CD4-positive, alpha-beta T cell treated with Interferon alpha-2 for 1 hour (primary cell): ENCODE results near the gene NUDT14.

Experiments
- DNase-seq, 2 donors: peaks; one replicate each; pipeline ENCODE4 v3.0.0-alpha.2; 2020 to 2022

The NUDT14 gene

GRCh38 chr14:105155681-105156413, 25.3 kb downstream of the NUDT14 start:
- no peak for DNase-seq

- DNase-seq, result no peak
Measured at GRCh38 chr14:105155071-105155651, 26.0 kb downstream of the NUDT14 start.

- no peak for DNase-seq
Measured at GRCh38 chr14:105154476-105154871, 26.6 kb downstream of the NUDT14 start.

- no peak for DNase-seq
Measured at GRCh38 chr14:105153739-105154475, 27.2 kb downstream of the NUDT14 start.

- DNase-seq, result no peak
Measured at GRCh38 chr14:105153331-105153731, 27.8 kb downstream of the NUDT14 start.

GRCh38 chr14:105152794-105153241, 28.3 kb downstream of the NUDT14 start:
- no peak for DNase-seq

GRCh38 chr14:105151838-105152793, 29.0 kb downstream of the NUDT14 start:
- DNase-seq, result no peak

- no peak for DNase-seq
Measured at GRCh38 chr14:105151084-105151837, 29.9 kb downstream of the NUDT14 start.

- no peak for DNase-seq
Measured at GRCh38 chr14:105150368-105151083, 30.6 kb downstream of the NUDT14 start.

GRCh38 chr14:105150026-105150367, 31.1 kb downstream of the NUDT14 start:
- DNase-seq, result no peak

- no peak for DNase-seq
Measured at GRCh38 chr14:105149146-105149781, 31.8 kb downstream of the NUDT14 start.

- DNase-seq, result no peak
Measured at GRCh38 chr14:105148604-105149145, 32.4 kb downstream of the NUDT14 start.

- no peak for DNase-seq
Measured at GRCh38 chr14:105147671-105148603, 33.2 kb downstream of the NUDT14 start.

GRCh38 chr14:105146976-105147635, 34.0 kb downstream of the NUDT14 start:
- DNase-seq, result no peak

- no peak for DNase-seq
Measured at GRCh38 chr14:105146181-105146975, 34.7 kb downstream of the NUDT14 start.

GRCh38 chr14:105145381-105146180, 35.5 kb downstream of the NUDT14 start:
- no peak for DNase-seq
